ENCODE results near the gene PDPK1. TPM values are rescaled to one million over a fixed set of nuclear protein-coding genes. Genes with fewer than 3 reads are reported as not detected.

PDPK1 gene
- total and polyA plus RNA-seq, 8 donors = 12.7 to 34.8 (median 30.9) TPM

GRCh38 chr16:2497116-2497630 lies 40.6 kb upstream of the PDPK1 start:
- Histone ChIP-seq H3K9me3 (no peaks in the 10 kb centered on the region), H3K4me3 (no peak overlapping the region), H3K27me3 (no peaks in the 10 kb centered on the region), H3K36me3 (peaks cover 0 to 18% (median 0%) of the 10 kb centered on the region in 3 donors), H3K4me1 (peaks cover 21 to 22% (median 21%) of the 10 kb centered on the region in 3 donors), H3K27ac (peak overlapping the region; percentile 13 to 33 (median 18))
- ATAC-seq (peak in 3 of 4 donors; percentile 14 to 28 (median 16)), DNase-seq (peak in 4 of 6 donors; percentile 37 to 75 (median 60)), FAIRE-seq (no peak)
- no peak for TF ChIP-seq CTCF (IDR thresholded peaks at IDR 0.05)
- WGBS, 2 donors = 64 to 66% methylated on average over 21 of the region's 21 CpGs
- intact Hi-C loops (cut with DNase I) = loop anchor here in 2 of 3 donors (5.0 to 10.0 kb wide), 3 partner anchors 62 to 192 kb away; partner anchors contain the start of gene ABCA3 (in 1 of the 2)

GRCh38 chr16:2497695-2498484 lies 39.9 kb upstream of the PDPK1 start:
- DNase-seq = peak in 1 of 6 donors; percentile 53
- no peak for ATAC-seq
- Histone ChIP-seq H3K27me3 (no peaks in the 10 kb centered on the region), H3K4me3 (no peak overlapping the region), H3K36me3 (peaks cover 0 to 18% (median 0%) of the 10 kb centered on the region in 3 donors), H3K9me3 (no peaks in the 10 kb centered on the region), H3K4me1 (peaks cover 21 to 25% (median 22%) of the 10 kb centered on the region in 3 donors), H3K27ac (peak overlapping the region in 2 of 4 donors; percentile 33 to 37)
- no peak for TF ChIP-seq CTCF (IDR thresholded peaks at IDR 0.05)
- intact Hi-C loops (cut with DNase I) = loop anchor here in 2 of 3 donors (5.0 to 10.0 kb wide), 3 partner anchors 63 to 193 kb away; partner anchors contain the start of gene ABCA3 (in 1 of the 2)
- no peak for FAIRE-seq
- 87 to 91% methylated on average over 26 of the region's 26 CpGs for WGBS, 2 donors

- Histone ChIP-seq H3K36me3 (peaks cover 0 to 18% (median 0%) of the 10 kb centered on the region in 3 donors), H3K27ac (peak overlapping the region; percentile 31 to 57 (median 40)), H3K9me3 (no peaks in the 10 kb centered on the region), H3K27me3 (no peaks in the 10 kb centered on the region), H3K4me1 (peaks cover 21 to 25% (median 22%) of the 10 kb centered on the region in 3 donors), H3K4me3 (no peak overlapping the region)
- TF ChIP-seq CTCF (IDR thresholded peaks at IDR 0.05) = no peak
- 48 to 53% methylated on average over 14 to 15 of the region's 15 CpGs for WGBS, 2 donors
- FAIRE-seq = no peak
- peak; percentile 21 to 45 (median 33) for ATAC-seq
- intact Hi-C loops (cut with DNase I) = loop anchor here in 2 of 3 donors (5.0 to 10.0 kb wide), 3 partner anchors 64 to 194 kb away; partner anchors contain the start of gene ABCA3 (in 1 of the 2)
- peak in 5 of 6 donors; percentile 65 to 85 (median 66) for DNase-seq
Measured at GRCh38 chr16:2498531-2499253, 39.1 kb upstream of the PDPK1 start.

GRCh38 chr16:2499454-2499853 lies 38.4 kb upstream of the PDPK1 start:
- Histone ChIP-seq H3K4me3 (no peak overlapping the region), H3K36me3 (peaks cover 0 to 18% (median 0%) of the 10 kb centered on the region in 3 donors), H3K27ac (peak overlapping the region; percentile 31 to 57 (median 40)), H3K27me3 (no peaks in the 10 kb centered on the region), H3K4me1 (peaks cover 21 to 25% (median 22%) of the 10 kb centered on the region in 3 donors), H3K9me3 (no peaks in the 10 kb centered on the region)
- DNase-seq (peak in 1 of 6 donors; percentile 72), FAIRE-seq (no peak), ATAC-seq (no peak)
- intact Hi-C loops (cut with DNase I) = loop anchor here in 2 of 3 donors (5.0 to 10.0 kb wide), 3 partner anchors 65 to 195 kb away; partner anchors contain the start of gene ABCA3 (in 1 of the 2)
- 91 to 93% methylated on average over 6 of the region's 6 CpGs for WGBS, 2 donors
- no peak for TF ChIP-seq CTCF (IDR thresholded peaks at IDR 0.05)

All from pancreas (tissue), 10 donors.